CD4-positive, alpha-beta memory T cell (primary cell): ENCODE measurements around the gene EML2. TPM values are rescaled to one million over a fixed set of nuclear protein-coding genes. Genes with fewer than 3 reads are reported as not detected.
"Not testable (repeated sequence)": the region's sequence is repeated elsewhere in the genome, so short reads cannot be mapped to it uniquely, and the experiment has no call there.

Experiments
- CTCF ChIA-PET: fragments of 350-600 bp; sonication (Branson Sonifier 250); formaldehyde crosslinking; loops from one replicate; lab custom pipeline; 2021; ENCODE audit warnings: inconsistent platforms; ENCODE audit not compliant: partially characterized antibody; lab: Charles Lee
- POLR2A ChIA-PET: fragments of 350-600 bp; sonication (Branson Sonifier 250); formaldehyde crosslinking; loops from one replicate; lab custom pipeline; 2021; ENCODE audit not compliant: partially characterized antibody; lab: Charles Lee
- DNase-seq, 5 donors: peaks; one replicate each; pipeline versions ENCODE4 v3.0.0 to v3.0.0-alpha.2; 2020 to 2022; ENCODE audit warnings: mixed read lengths in 1 of 5
- H3K27ac ChIP-seq: one replicate; pipeline ENCODE4 v1.7.0; 2013; ENCODE audit warnings: low read depth, low read length
- H3K27me3 ChIP-seq: 2 replicates; pipeline ENCODE4 v1.7.0; 2013; ENCODE audit warnings: mild to moderate bottlenecking, low read length, moderate library complexity; ENCODE audit not compliant: insufficient read depth
- H3K36me3 ChIP-seq: 2 replicates; pipeline ENCODE4 v1.7.0; 2013; ENCODE audit warnings: mild to moderate bottlenecking, low read length, moderate library complexity; ENCODE audit not compliant: insufficient read depth
- H3K4me1 ChIP-seq: 2 replicates; pipeline ENCODE4 v1.7.0; 2013; ENCODE audit warnings: mild to moderate bottlenecking, low read length, moderate library complexity; ENCODE audit not compliant: insufficient read depth
- H3K4me3 ChIP-seq, 2 donors: one replicate each; pipeline ENCODE4 v1.7.0; 2013; ENCODE audit warnings: low read length in 2 of 2, mild to moderate bottlenecking in 1 of 2
- H3K9me3 ChIP-seq, 2 donors: one replicate each; pipeline ENCODE4 v1.7.0; 2013; ENCODE audit warnings: low read length in 2 of 2, control low read depth in 1 of 2; ENCODE audit not compliant: control insufficient read depth in 1 of 2
- H3K27ac Mint-ChIP-seq, 7 donors: one replicate each; pipeline ENCODE4 v1.8.0; 2020 to 2021; ENCODE audit warnings: mixed read lengths in 7 of 7, mild to moderate bottlenecking in 6 of 7, inconsistent platforms in 3 of 7, moderate library complexity in 3 of 7
- H3K27me3 Mint-ChIP-seq, 2 donors: one replicate each; pipeline ENCODE4 v1.8.0; 2020 to 2021; ENCODE audit warnings: mixed read lengths in 2 of 2
- H3K36me3 Mint-ChIP-seq, 2 donors: one replicate each; pipeline ENCODE4 v1.8.0; 2020 to 2021; ENCODE audit warnings: mixed read lengths in 2 of 2, inconsistent platforms in 1 of 2, mild to moderate bottlenecking in 1 of 2
- H3K4me1 Mint-ChIP-seq, 4 donors: one replicate each; pipeline ENCODE4 v1.8.0; 2020 to 2021; ENCODE audit warnings: mixed read lengths in 4 of 4, mild to moderate bottlenecking in 1 of 4
- H3K4me3 Mint-ChIP-seq, 8 donors: one replicate each; pipeline ENCODE4 v1.8.0; 2020 to 2021; ENCODE audit warnings: mixed read lengths in 8 of 8, mild to moderate bottlenecking in 7 of 8, moderate library complexity in 6 of 8, inconsistent platforms in 3 of 8
- H3K9me3 Mint-ChIP-seq, 8 donors: one replicate each; pipeline ENCODE4 v1.8.0; 2020 to 2021; ENCODE audit warnings: mixed read lengths in 8 of 8, mild to moderate bottlenecking in 5 of 8, inconsistent platforms in 3 of 8, moderate library complexity in 1 of 8
- intact Hi-C: fragments of 100-400 bp; cut with micrococcal nuclease; formaldehyde crosslinking; loops from one replicate; pipeline ENCODE4 v1.15.1; 2023
- polyA plus RNA-seq, 2 donors: library from polyadenylated mRNA; unstranded; fragments of 300-500 nt; fragmentation: Illumina TruSeq; gene quantifications; one replicate each; pipeline ENCODE4 v1.2.3, GENCODE V29; 2021
- total RNA-seq, 2 experiments: library from RNA; stranded (reverse); gene quantifications; one replicate each; pipeline ENCODE4 v1.2.3, GENCODE V29; 2021

The EML2 gene
- total and polyA plus RNA-seq, 4 experiments from 2014 or later: 11.0 to 78.0 (median 48.8) TPM

DNA sequence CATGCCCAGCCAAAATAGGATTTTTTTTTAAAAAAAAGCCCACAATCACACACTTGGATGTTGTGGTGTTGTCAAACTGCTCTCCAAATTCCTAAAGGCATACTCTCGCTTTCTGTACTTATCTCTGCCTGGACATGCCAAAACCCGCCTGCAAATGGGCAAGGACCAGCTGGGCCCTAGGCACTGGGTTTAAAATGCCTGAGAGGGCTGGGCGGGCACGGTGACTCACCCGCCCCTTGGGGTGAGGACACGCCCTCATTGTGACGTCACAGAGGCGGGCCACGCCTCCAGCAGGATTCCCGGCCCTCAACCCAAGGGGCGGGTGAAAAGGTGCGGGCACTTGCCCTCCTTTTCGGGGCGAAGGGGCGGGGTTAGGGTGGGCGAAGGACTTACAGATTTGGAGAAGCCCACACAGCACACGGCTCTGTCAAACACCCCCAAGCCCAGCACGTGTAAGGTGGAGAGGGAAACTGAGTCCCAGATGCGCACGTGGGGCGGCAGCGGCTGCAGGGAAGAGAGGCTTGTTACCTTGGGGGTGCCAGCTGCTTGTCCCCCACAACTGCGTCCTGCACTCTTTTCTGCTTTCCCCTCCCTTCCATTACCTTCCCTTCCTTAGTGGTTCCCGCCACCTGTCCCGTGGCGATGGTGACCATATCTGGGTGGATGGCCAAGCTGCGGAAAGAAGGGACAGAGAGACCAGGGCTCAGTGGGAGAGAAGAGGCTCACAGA is 6.6 kb downstream of the EML2 start:
- no peaks in the 10 kb centered on the region for H3K27me3 Mint-ChIP-seq
- peak overlapping the region in 3 of 7 donors; percentile 57 to 88 (median 70) for H3K27ac Mint-ChIP-seq
- intact Hi-C loops: no loop called here
- H3K36me3 Mint-ChIP-seq: peaks cover 0 to 17% of the 10 kb centered on the region in 2 donors
- Histone ChIP-seq H3K36me3 (peaks cover 11% of the 10 kb centered on the region), H3K27me3 (no peaks in the 10 kb centered on the region), H3K4me3 (no peak overlapping the region), H3K4me1 (no peaks in the 10 kb centered on the region), H3K27ac (no peak overlapping the region), H3K9me3 (no peaks in the 10 kb centered on the region)
- ChIA-PET CTCF (no interaction called here), POLR2A (no interaction called here)
- no peaks in the 10 kb centered on the region for H3K4me1 Mint-ChIP-seq
- H3K4me3 Mint-ChIP-seq: no peak overlapping the region
- H3K9me3 Mint-ChIP-seq: no peaks in the 10 kb centered on the region
- peak in 1 of 5 donors; percentile 16 for DNase-seq

DNA sequence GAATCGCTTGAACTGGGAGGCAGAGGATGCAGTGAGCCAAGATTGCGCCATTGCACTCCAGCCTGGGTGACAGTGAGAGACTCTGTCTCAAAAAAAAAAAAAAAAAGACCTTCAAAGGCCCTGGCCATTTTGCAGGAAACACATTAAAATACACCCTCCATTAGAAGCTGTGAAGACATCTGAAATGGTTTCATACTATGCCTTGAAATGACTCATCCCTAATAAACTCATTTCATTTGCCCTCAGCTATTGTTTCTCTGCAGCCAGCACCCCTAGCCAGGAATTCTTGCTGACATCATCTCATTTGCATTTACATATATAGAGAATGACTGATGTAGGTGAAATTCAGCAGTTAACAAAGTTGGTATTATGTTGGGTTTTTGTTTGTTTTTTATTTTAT is 8.7 kb downstream of the EML2 start:
- ChIA-PET POLR2A (interaction anchor here (3.1 kb wide), 1 partner anchor 11 kb away, joined by 13 read pairs; no protein-coding TSS in a partner anchor), CTCF (interaction anchor here (1.5 to 1.6 kb wide), 2 partner anchors 9 to 12 kb away, joined by 3 to 7 read pairs; partner anchors contain the start of gene EML2)
- Histone ChIP-seq H3K4me3 (no peak overlapping the region), H3K9me3 (no peaks in the 10 kb centered on the region), H3K4me1 (no peaks in the 10 kb centered on the region), H3K36me3 (peaks cover 24% of the 10 kb centered on the region), H3K27me3 (no peaks in the 10 kb centered on the region), H3K27ac (no peak overlapping the region)
- H3K27me3 Mint-ChIP-seq: no peaks in the 10 kb centered on the region
- DNase-seq: no peak
- no peak overlapping the region for H3K27ac Mint-ChIP-seq
- H3K36me3 Mint-ChIP-seq: peaks cover 2 to 32% of the 10 kb centered on the region in 2 donors
- no peaks in the 10 kb centered on the region for H3K9me3 Mint-ChIP-seq
- intact Hi-C loops: no loop called here
- H3K4me3 Mint-ChIP-seq: no peak overlapping the region
- H3K4me1 Mint-ChIP-seq: peaks cover 0 to 2% (median under 1%) of the 10 kb centered on the region in 4 donors

- no peak overlapping the region for H3K27ac Mint-ChIP-seq
- H3K36me3 Mint-ChIP-seq: peaks cover 8 to 36% of the 10 kb centered on the region in 2 donors
- H3K4me1 ChIP-seq: no peaks in the 10 kb centered on the region
- POLR2A ChIA-PET: interaction anchor here (3.1 kb wide), 1 partner anchor 12 kb away, joined by 13 read pairs; no protein-coding TSS in a partner anchor
- H3K27me3 ChIP-seq: no peaks in the 10 kb centered on the region
- no peak overlapping the region for H3K4me3 ChIP-seq
- DNase-seq: no peak
- no peaks in the 10 kb centered on the region for H3K27me3 Mint-ChIP-seq
- CTCF ChIA-PET: no interaction called here
- peaks cover 0 to 4% (median 1%) of the 10 kb centered on the region in 4 donors for H3K4me1 Mint-ChIP-seq
- no peaks in the 10 kb centered on the region for H3K9me3 ChIP-seq
- intact Hi-C loops: no loop called here
- H3K9me3 Mint-ChIP-seq: no peaks in the 10 kb centered on the region
- no peak overlapping the region for H3K27ac ChIP-seq
- H3K4me3 Mint-ChIP-seq: no peak overlapping the region
- H3K36me3 ChIP-seq: peaks cover 25% of the 10 kb centered on the region
Measured at GRCh38 chr19:45629704-45630103, 9.5 kb downstream of the EML2 start.

GRCh38 chr19:45628219-45628618 is 11.0 kb downstream of the EML2 start:
- H3K9me3 ChIP-seq, H3K4me3 Mint-ChIP-seq, intact Hi-C loops, POLR2A ChIA-PET, H3K9me3 Mint-ChIP-seq, H3K27me3 Mint-ChIP-seq, H3K27me3 ChIP-seq, H3K4me1 Mint-ChIP-seq, H3K27ac ChIP-seq, H3K4me3 ChIP-seq, H3K27ac Mint-ChIP-seq, DNase-seq, H3K4me1 ChIP-seq: not testable (repeated sequence)
- CTCF ChIA-PET: interaction anchor here (1.2 kb wide), 1 partner anchor 134 kb away, joined by 3 read pairs; no protein-coding TSS in a partner anchor
- peaks cover 34% of the 10 kb centered on the region for H3K36me3 ChIP-seq
- peaks cover 15 to 45% of the 10 kb centered on the region in 2 donors for H3K36me3 Mint-ChIP-seq

GRCh38 chr19:45623984-45624383 is 15.2 kb downstream of the EML2 start:
- Histone ChIP-seq H3K27ac (no peak overlapping the region), H3K9me3 (no peaks in the 10 kb centered on the region), H3K36me3 (peaks cover 38% of the 10 kb centered on the region), H3K27me3 (no peaks in the 10 kb centered on the region), H3K4me1 (no peaks in the 10 kb centered on the region), H3K4me3 (no peak overlapping the region)
- no peak overlapping the region for H3K4me3 Mint-ChIP-seq
- H3K27me3 Mint-ChIP-seq: no peaks in the 10 kb centered on the region
- CTCF ChIA-PET: interaction anchor here (1.1 kb wide), 1 partner anchor 20 kb away, joined by 3 read pairs; no protein-coding TSS in a partner anchor
- DNase-seq: no peak
- POLR2A ChIA-PET: no interaction called here
- H3K27ac Mint-ChIP-seq: peak overlapping the region in 1 of 7 donors; percentile 8
- intact Hi-C loops: no loop called here
- H3K4me1 Mint-ChIP-seq: peaks cover 0 to 9% (median 3%) of the 10 kb centered on the region in 4 donors
- peaks cover 32 to 58% of the 10 kb centered on the region in 2 donors for H3K36me3 Mint-ChIP-seq
- no peaks in the 10 kb centered on the region for H3K9me3 Mint-ChIP-seq

DNA sequence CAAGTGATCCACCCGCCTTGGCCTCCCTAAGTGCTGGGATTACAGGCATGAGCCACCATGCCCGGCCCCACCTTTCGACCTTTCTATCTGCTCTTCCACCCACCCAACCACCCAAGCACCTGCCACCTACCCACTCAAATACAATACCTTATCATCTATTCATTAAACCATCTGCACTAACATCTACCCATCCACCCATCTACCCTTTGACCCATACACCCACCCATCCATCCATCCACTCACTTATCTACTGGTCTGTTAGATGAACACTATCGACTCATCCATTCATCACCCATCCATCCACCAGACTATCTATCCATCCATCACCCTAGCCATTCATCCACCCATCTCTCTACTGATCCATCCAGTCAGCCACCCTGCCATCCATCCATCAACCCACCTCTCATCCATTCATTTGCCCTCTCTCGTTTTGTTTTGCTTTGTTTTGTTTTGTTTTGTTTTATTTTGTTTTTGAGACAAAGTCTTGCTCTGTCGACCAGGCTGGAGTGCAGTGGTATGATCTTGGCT is 17.2 kb downstream of the EML2 start:
- CTCF ChIA-PET: no interaction called here
- intact Hi-C loops: no loop called here
- Mint-ChIP-seq H3K4me1 (peaks cover 0 to 9% (median 3%) of the 10 kb centered on the region in 4 donors), H3K9me3 (no peaks in the 10 kb centered on the region), H3K27me3 (no peaks in the 10 kb centered on the region), H3K36me3 (peaks cover 32 to 55% of the 10 kb centered on the region in 2 donors), H3K27ac (peak overlapping the region in 3 of 7 donors; percentile 9 to 92 (median 60)), H3K4me3 (no peak overlapping the region)
- Histone ChIP-seq H3K27ac (no peak overlapping the region), H3K4me3 (no peak overlapping the region), H3K9me3 (no peaks in the 10 kb centered on the region), H3K27me3 (no peaks in the 10 kb centered on the region), H3K36me3 (peaks cover 35% of the 10 kb centered on the region), H3K4me1 (no peaks in the 10 kb centered on the region)
- no peak for DNase-seq
- POLR2A ChIA-PET: no interaction called here

DNA sequence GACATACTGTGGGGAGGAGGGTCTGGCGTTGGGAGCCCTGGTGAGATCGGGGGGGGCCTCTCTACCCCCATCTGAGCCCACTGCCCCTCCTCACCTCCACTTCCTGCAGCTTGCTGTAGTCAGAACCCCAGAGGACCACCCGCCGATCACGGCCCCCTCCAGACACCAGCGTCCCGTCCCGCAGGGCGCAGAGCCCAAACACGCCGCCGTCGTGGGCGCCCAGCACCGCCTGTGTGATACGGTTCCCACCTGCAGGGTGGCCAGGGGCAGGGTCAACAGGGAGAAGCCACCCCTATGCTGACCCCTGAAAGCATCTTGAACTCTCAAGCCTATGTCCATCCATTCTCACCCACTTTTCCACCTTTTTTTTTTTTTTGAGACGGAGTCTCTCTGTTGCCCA is 17.8 kb downstream of the EML2 start:
- H3K9me3 Mint-ChIP-seq: no peaks in the 10 kb centered on the region
- CTCF ChIA-PET: no interaction called here
- H3K4me1 Mint-ChIP-seq: peaks cover 0 to 9% (median 3%) of the 10 kb centered on the region in 4 donors

More for the DNA sequence above, 17.8 kb downstream of the EML2 start:
- Histone ChIP-seq H3K9me3 (no peaks in the 10 kb centered on the region), H3K27me3 (no peaks in the 10 kb centered on the region), H3K36me3 (peaks cover 30% of the 10 kb centered on the region), H3K4me3 (no peak overlapping the region), H3K27ac (no peak overlapping the region), H3K4me1 (no peaks in the 10 kb centered on the region)
- Mint-ChIP-seq H3K36me3 (peaks cover 32 to 54% of the 10 kb centered on the region in 2 donors), H3K27me3 (no peaks in the 10 kb centered on the region), H3K27ac (no peak overlapping the region), H3K4me3 (no peak overlapping the region)
- intact Hi-C loops: no loop called here
- POLR2A ChIA-PET: interaction anchor here (1.1 kb wide), 1 partner anchor 16 kb away, joined by 3 read pairs; no protein-coding TSS in a partner anchor
- DNase-seq: no peak
